ENCODE measurements around the gene ZNF746.
"Not testable (repeated sequence)": the region's sequence is repeated elsewhere in the genome, so short reads cannot be mapped to it uniquely, and the experiment has no call there.

The ZNF746 gene

GRCh38 chr7:149497467-149498261 lies at the start of gene ZNF746:
TSS of gene ZNF746 (minus strand) at chr7:149497809. CDS start at chr7:149497536, 273 bp downstream.
- peak; percentile 59 to 63 for DNase-seq (ENCODE audit: low read depth in 2 of 2)

- DNase-seq (ENCODE audit: low read depth in 2 of 2): no peak
Observed at GRCh38 chr7:149547126-149547525, 49.5 kb upstream of the ZNF746 start.

- no peak for DNase-seq (ENCODE audit: low read depth in 2 of 2)
Observed at GRCh38 chr7:149546331-149546730, 48.7 kb upstream of the ZNF746 start.

GRCh38 chr7:149544028-149544427 lies 46.4 kb upstream of the ZNF746 start:
- no peak for DNase-seq (ENCODE audit: low read depth in 2 of 2)

GRCh38 chr7:149532654-149533053 lies 35.0 kb upstream of the ZNF746 start:
- no peak for DNase-seq (ENCODE audit: low read depth in 2 of 2)

- DNase-seq (ENCODE audit: low read depth in 2 of 2): no peak
Observed at GRCh38 chr7:149529136-149529718, 31.6 kb upstream of the ZNF746 start.

GRCh38 chr7:149527414-149527813 lies 29.8 kb upstream of the ZNF746 start:
- no peak for DNase-seq (ENCODE audit: low read depth in 2 of 2)

GRCh38 chr7:149525280-149525679 lies 27.7 kb upstream of the ZNF746 start:
- no peak for DNase-seq (ENCODE audit: low read depth in 2 of 2)

- DNase-seq (ENCODE audit: low read depth in 2 of 2): no peak
Observed at GRCh38 chr7:149524394-149524793, 26.8 kb upstream of the ZNF746 start.

- no peak for DNase-seq (ENCODE audit: low read depth in 2 of 2)
Observed at GRCh38 chr7:149510248-149510647, 12.6 kb upstream of the ZNF746 start.

- DNase-seq (ENCODE audit: low read depth in 2 of 2): no peak
Observed at GRCh38 chr7:149509774-149510173, 12.2 kb upstream of the ZNF746 start.

- no peak for DNase-seq (ENCODE audit: low read depth in 2 of 2)
Observed at GRCh38 chr7:149505551-149505950, 7.9 kb upstream of the ZNF746 start.

- no peak for DNase-seq (ENCODE audit: low read depth in 2 of 2)
Observed at GRCh38 chr7:149501651-149502050, 4.0 kb upstream of the ZNF746 start.

GRCh38 chr7:149500910-149501309 lies 3.3 kb upstream of the ZNF746 start:
- DNase-seq (ENCODE audit: low read depth in 2 of 2): no peak

GRCh38 chr7:149500201-149500600 lies 2.6 kb upstream of the ZNF746 start:
- DNase-seq (ENCODE audit: low read depth in 2 of 2): no peak

- no peak for DNase-seq (ENCODE audit: low read depth in 2 of 2)
Observed at GRCh38 chr7:149498811-149499210, 1.2 kb upstream of the ZNF746 start.

- peak; percentile 17 to 35 for DNase-seq (ENCODE audit: low read depth in 2 of 2)
Observed at GRCh38 chr7:149496642-149497391, 792 bp downstream of the ZNF746 start.

- no peak for DNase-seq (ENCODE audit: low read depth in 2 of 2)
Observed at GRCh38 chr7:149495785-149496641, 1.6 kb downstream of the ZNF746 start.

GRCh38 chr7:149494738-149495368 lies 2.8 kb downstream of the ZNF746 start:
- no peak for DNase-seq (ENCODE audit: low read depth in 2 of 2)

- DNase-seq (ENCODE audit: low read depth in 2 of 2): not testable (repeated sequence)
Observed at GRCh38 chr7:149493975-149494374, 3.6 kb downstream of the ZNF746 start.

GRCh38 chr7:149493366-149493765 lies 4.2 kb downstream of the ZNF746 start:
- no peak for DNase-seq (ENCODE audit: low read depth in 2 of 2)

Data from stimulated activated CD8-positive, alpha-beta memory T cell treated with anti-CD3 and anti-CD28 coated beads, Interleukin-7, amount 100 ng/mL, for 1 hour (primary cell).